ENCODE results near the gene GSTM1. TPM values are rescaled to one million over a fixed set of nuclear protein-coding genes. Genes with fewer than 3 reads are reported as not detected.
"Not testable (repeated sequence)": the region's sequence is repeated elsewhere in the genome, so short reads cannot be mapped to it uniquely, and the experiment has no call there.

The GSTM1 gene
- total RNA-seq, 1 donor from 2014 or later: 22.2 TPM

- intact Hi-C loops (cut with micrococcal nuclease): no loop called here
- Mint-ChIP-seq H3K27ac (no peak overlapping the region), H3K27me3 (no peaks in the 10 kb centered on the region), H3K9me3 (no peaks in the 10 kb centered on the region), H3K4me3 (no peak overlapping the region), H3K36me3 (ENCODE audit: low read depth) (peaks cover 13% of the 10 kb centered on the region), H3K4me1 (peaks cover 11% of the 10 kb centered on the region)
- ATAC-seq (ENCODE audit: low read depth) (no peak), DNase-seq (no peak)
- POLR2A ChIA-PET: no interaction called here
- CTCF ChIA-PET: no interaction called here
- no peak for TF ChIP-seq CTCF (IDR thresholded peaks at IDR 0.05)
Measured at GRCh38 chr1:109689844-109690405, 2.3 kb downstream of the GSTM1 start.

- DNase-seq (no peak), ATAC-seq (ENCODE audit: low read depth) (no peak)
- no peaks in the 10 kb centered on the region for H3K27me3 Mint-ChIP-seq
- ChIA-PET CTCF (interaction anchor here (0.6 kb wide), 1 partner anchor 394 kb away, joined by 4 read pairs; no protein-coding TSS in a partner anchor), POLR2A (no interaction called here)
- H3K4me3 Mint-ChIP-seq: no peak overlapping the region
- H3K4me1 Mint-ChIP-seq: peaks cover 11% of the 10 kb centered on the region
- TF ChIP-seq CTCF (IDR thresholded peaks at IDR 0.05): no peak
- no peak overlapping the region for H3K27ac Mint-ChIP-seq
- H3K9me3 Mint-ChIP-seq: no peaks in the 10 kb centered on the region
- intact Hi-C loops (cut with micrococcal nuclease): no loop called here
- peaks cover 18% of the 10 kb centered on the region for H3K36me3 Mint-ChIP-seq (ENCODE audit: low read depth)
Measured at GRCh38 chr1:109691759-109692158, 4.1 kb downstream of the GSTM1 start.

GRCh38 chr1:109694400-109694799, 6.8 kb downstream of the GSTM1 start:
- H3K27ac Mint-ChIP-seq; DNase-seq; H3K4me1 Mint-ChIP-seq; H3K4me3 Mint-ChIP-seq; ATAC-seq (ENCODE audit: low read depth); H3K9me3 Mint-ChIP-seq; intact Hi-C loops (cut with micrococcal nuclease); POLR2A ChIA-PET; CTCF ChIA-PET; H3K27me3 Mint-ChIP-seq: not testable (repeated sequence)
- H3K36me3 Mint-ChIP-seq (ENCODE audit: low read depth): peaks cover 21% of the 10 kb centered on the region

- ATAC-seq (ENCODE audit: low read depth); H3K4me1 Mint-ChIP-seq; H3K27ac Mint-ChIP-seq; CTCF ChIA-PET; POLR2A ChIA-PET; intact Hi-C loops (cut with micrococcal nuclease); DNase-seq; H3K27me3 Mint-ChIP-seq; H3K4me3 Mint-ChIP-seq; H3K9me3 Mint-ChIP-seq: not testable (repeated sequence)
- peaks cover 19% of the 10 kb centered on the region for H3K36me3 Mint-ChIP-seq (ENCODE audit: low read depth)
Measured at GRCh38 chr1:109695138-109695537, 7.5 kb downstream of the GSTM1 start.

- Mint-ChIP-seq H3K9me3 (no peaks in the 10 kb centered on the region), H3K27me3 (no peaks in the 10 kb centered on the region), H3K4me1 (no peaks in the 10 kb centered on the region), H3K27ac (no peak overlapping the region), H3K36me3 (ENCODE audit: low read depth) (peaks cover 10% of the 10 kb centered on the region), H3K4me3 (no peak overlapping the region)
- no peak for TF ChIP-seq CTCF (IDR thresholded peaks at IDR 0.05)
- DNase-seq (no peak), ATAC-seq (ENCODE audit: low read depth) (no peak)
- POLR2A ChIA-PET: no interaction called here
- intact Hi-C loops (cut with micrococcal nuclease): no loop called here
- CTCF ChIA-PET: no interaction called here
Measured at GRCh38 chr1:109697066-109697465, 9.4 kb downstream of the GSTM1 start.

- H3K4me1 Mint-ChIP-seq; ATAC-seq (ENCODE audit: low read depth); H3K36me3 Mint-ChIP-seq (ENCODE audit: low read depth); DNase-seq; CTCF ChIA-PET; H3K27ac Mint-ChIP-seq; H3K4me3 Mint-ChIP-seq; intact Hi-C loops (cut with micrococcal nuclease); H3K9me3 Mint-ChIP-seq; POLR2A ChIA-PET; H3K27me3 Mint-ChIP-seq: not testable (repeated sequence)
Measured at GRCh38 chr1:109697861-109698260, 10.2 kb downstream of the GSTM1 start.

- intact Hi-C loops (cut with micrococcal nuclease); DNase-seq; H3K9me3 Mint-ChIP-seq; CTCF ChIA-PET; H3K27me3 Mint-ChIP-seq; H3K4me3 Mint-ChIP-seq; ATAC-seq (ENCODE audit: low read depth); H3K36me3 Mint-ChIP-seq (ENCODE audit: low read depth); POLR2A ChIA-PET; H3K27ac Mint-ChIP-seq; H3K4me1 Mint-ChIP-seq: not testable (repeated sequence)
Measured at GRCh38 chr1:109702940-109703339, 15.3 kb downstream of the GSTM1 start.

All from activated B cell treated with CpG ODN at 0.5 μM for 24 hours (primary cell).